COLO668 (cell line): ENCODE results near the gene HDAC4.
"Not testable (repeated sequence)": the region's sequence is repeated elsewhere in the genome, so short reads cannot be mapped to it uniquely, and the experiment has no call there.

ENCODE experiments used
- DNase-seq: peaks from one replicate; lab custom pipeline; 2025; ENCODE audit not compliant: unreplicated experiment; lab: John Stamatoyannopoulos, UW

HDAC4 gene

GRCh38 chr2:239041062-239041461, 359.8 kb downstream of the HDAC4 start:
- no peak for DNase-seq

- DNase-seq, result no peak
Observed at GRCh38 chr2:239040152-239040761, 360.6 kb downstream of the HDAC4 start.

- DNase-seq, result no peak
Observed at GRCh38 chr2:239039479-239039861, 361.4 kb downstream of the HDAC4 start.

- DNase-seq, result no peak
Observed at GRCh38 chr2:239038773-239039478, 361.9 kb downstream of the HDAC4 start.

GRCh38 chr2:239038284-239038683, 362.5 kb downstream of the HDAC4 start:
- not testable (repeated sequence) for DNase-seq

GRCh38 chr2:239037559-239037910, 363.3 kb downstream of the HDAC4 start:
- no peak for DNase-seq

GRCh38 chr2:239036819-239037558, 363.8 kb downstream of the HDAC4 start:
- no peak for DNase-seq

- peak; percentile 20 for DNase-seq
Observed at GRCh38 chr2:239035997-239036731, 364.7 kb downstream of the HDAC4 start.

GRCh38 chr2:239035361-239035814, 365.4 kb downstream of the HDAC4 start:
- peak; percentile 35 for DNase-seq

GRCh38 chr2:239034561-239035341, 366.1 kb downstream of the HDAC4 start:
- no peak for DNase-seq

GRCh38 chr2:239033801-239034560, 366.8 kb downstream of the HDAC4 start:
- no peak for DNase-seq

- no peak for DNase-seq
Observed at GRCh38 chr2:239029958-239030357, 370.9 kb downstream of the HDAC4 start.

GRCh38 chr2:239028253-239028619, 372.6 kb downstream of the HDAC4 start:
- no peak for DNase-seq

- DNase-seq, result no peak
Observed at GRCh38 chr2:239027391-239028252, 373.2 kb downstream of the HDAC4 start.

- DNase-seq, result peak; percentile 23
Observed at GRCh38 chr2:239026711-239027361, 374.0 kb downstream of the HDAC4 start.

GRCh38 chr2:239025951-239026461, 374.8 kb downstream of the HDAC4 start:
- DNase-seq, result no peak

- DNase-seq, result no peak
Observed at GRCh38 chr2:239025096-239025801, 375.6 kb downstream of the HDAC4 start.

GRCh38 chr2:239024226-239024625, 376.6 kb downstream of the HDAC4 start:
- no peak for DNase-seq
